Fibroblast of lung (primary cell): ENCODE data around the gene SNAP29.

ENCODE experiments used
- CTCF ChIP-seq, 2 donors: IDR thresholded peaks in 1 of 2; conservative IDR thresholded peaks in 1 of 2; 1 replicate in 1 of 2; 2 replicates in 1 of 2; pipeline ENCODE4 v1.5.1; 2011 to 2012; ENCODE audit warnings: low read length in 2 of 2, control low read depth in 1 of 2, inconsistent platforms in 1 of 2, low read depth in 1 of 2, mild to moderate bottlenecking in 1 of 2
- EZH2 ChIP-seq: IDR thresholded peaks from 2 replicates; pipeline ENCODE4 v1.5.1; 2012; ENCODE audit warnings: low read length, control low read depth, mild to moderate bottlenecking; ENCODE audit errors: missing control alignments

- TF ChIP-seq CTCF (conservative IDR thresholded peaks at IDR 0.05 in 1 of 2, IDR thresholded peaks at IDR 0.05 in 1 of 2; ENCODE audit: low read depth in 1 of 2, low read length in 2 of 2) (no peak), EZH2 (no peak)
Measured at GRCh38 chr22:20905415-20906386, 46.9 kb downstream of the SNAP29 start.
